Measurements from ENCODE around the gene PLEKHG4. TPM values are rescaled to one million over a fixed set of nuclear protein-coding genes. Genes with fewer than 3 reads are reported as not detected.
A peak's percentile ranks its signal among the peaks of the same experiment; 100 is the strongest.

The PLEKHG4 gene
- total RNA-seq, 1 experiment from 2014 or later = 13.9 TPM

GRCh38 chr16:67260426-67261063 lies 18.8 kb upstream of the PLEKHG4 start:
- no CpG with 5 or more reads among the region's 4 CpGs for WGBS (ENCODE audit: extremely low coverage, insufficient read length, low lambda C conversion rate)
- Histone ChIP-seq H3K14ac (ENCODE audit: insufficient read depth, low read length) (no peak overlapping the region), H4K20me1 (ENCODE audit: control insufficient read depth, insufficient read depth, insufficient read length) (no peaks in the 10 kb centered on the region), H2AFZ (ENCODE audit: low read length) (no peak overlapping the region), H3K9me3 (ENCODE audit: control insufficient read depth, low read depth, low read length) (no peaks in the 10 kb centered on the region), H3K79me1 (ENCODE audit: insufficient read depth, low read depth, low read length, poor library complexity, severe bottlenecking) (no peaks in the 10 kb centered on the region), H2AK5ac (ENCODE audit: insufficient read length, low read length) (no peak overlapping the region), H3K23me2 (ENCODE audit: insufficient read length, low read depth, low read length, poor library complexity, severe bottlenecking) (no peaks in the 10 kb centered on the region), H3K79me2 (ENCODE audit: insufficient read depth, low read length) (no peaks in the 10 kb centered on the region), H4K5ac (ENCODE audit: insufficient read length, low read depth, low read length) (no peak overlapping the region), H3K4me1 (ENCODE audit: insufficient read depth, low read length) (no peaks in the 10 kb centered on the region), H3K18ac (ENCODE audit: insufficient read length, low read depth, low read length) (no peak overlapping the region), H3K4me2 (ENCODE audit: insufficient read depth, insufficient read length, low read length) (no peak overlapping the region), H3K27ac (ENCODE audit: insufficient read length, low read depth, low read length) (no peak overlapping the region), H3K4ac (ENCODE audit: low read depth, low read length) (no peak overlapping the region), H2BK5ac (ENCODE audit: insufficient read length, low read length) (no peak overlapping the region), H2BK15ac (ENCODE audit: low read depth, low read length) (no peak overlapping the region), H3K56ac (ENCODE audit: insufficient read length, low read depth, low read length) (no peak overlapping the region), H2BK12ac (ENCODE audit: insufficient read length, low read depth, low read length) (no peak overlapping the region), H3K23ac (ENCODE audit: insufficient read length, low read depth, low read length) (no peak overlapping the region), H2BK20ac (ENCODE audit: low read depth, low read length, poor library complexity, severe bottlenecking) (no peak overlapping the region), H4K8ac (replicated peaks; ENCODE audit: insufficient read length, low read depth, low read length) (no peak overlapping the region), H3K9ac (ENCODE audit: extremely low read depth, insufficient read length, low read length) (no peak overlapping the region), H3T11ph (ENCODE audit: low read length) (no peak overlapping the region), H3K27me3 (ENCODE audit: insufficient read depth, low read length) (no peaks in the 10 kb centered on the region), H2BK120ac (ENCODE audit: low read depth, low read length, poor library complexity, severe bottlenecking) (no peak overlapping the region), H4K91ac (ENCODE audit: insufficient read length, low read depth, low read length) (no peak overlapping the region)
- Mint-ChIP-seq H3K27me3 (ENCODE audit: low read depth) (peaks cover 20% of the 10 kb centered on the region), H3K9me3 (no peaks in the 10 kb centered on the region), H3K4me3 (peak overlapping the region in 1 of 2 experiments; percentile 15; a peak in 1 of 5 replicates), H3K36me3 (ENCODE audit: insufficient read depth in 1 of 3, low read depth in 3 of 3) (peaks cover 0 to 13% (median 0%) of the 10 kb centered on the region in 3 experiments; a peak in 3 of 7 replicates), H3K4me1 (no peaks in the 10 kb centered on the region), H3K27ac (no peak overlapping the region; a peak in 1 of 7 replicates)
- DNase-seq = peak; percentile 46
- peak; percentile 70 for TF ChIP-seq CTCF (conservative IDR thresholded peaks at IDR 0.05)

Data from H9 (cell line).